ENCODE data around the gene C1orf198.

Gene C1orf198

GRCh38 chr1:230832476-230832875 is 35.8 kb downstream of the C1orf198 start:
- DNase-seq (ENCODE audit: low spot score): no peak

- DNase-seq (ENCODE audit: low spot score): no peak
Observed at GRCh38 chr1:230831771-230832170, 36.5 kb downstream of the C1orf198 start.

- DNase-seq (ENCODE audit: low spot score): no peak
Observed at GRCh38 chr1:230828421-230828820, 39.9 kb downstream of the C1orf198 start.

GRCh38 chr1:230827801-230828200 is 40.5 kb downstream of the C1orf198 start:
- DNase-seq (ENCODE audit: low spot score): no peak

- DNase-seq (ENCODE audit: low spot score): no peak
Observed at GRCh38 chr1:230827081-230827681, 41.1 kb downstream of the C1orf198 start.

GRCh38 chr1:230826166-230826875 is 42.0 kb downstream of the C1orf198 start:
- no peak for DNase-seq (ENCODE audit: low spot score)

GRCh38 chr1:230825761-230826160 is 42.6 kb downstream of the C1orf198 start:
- no peak for DNase-seq (ENCODE audit: low spot score)

GRCh38 chr1:230824919-230825721 is 43.2 kb downstream of the C1orf198 start:
- peak; percentile 57 for DNase-seq (ENCODE audit: low spot score)

- DNase-seq (ENCODE audit: low spot score): peak; percentile 18
Observed at GRCh38 chr1:230824551-230824918, 43.8 kb downstream of the C1orf198 start.

- DNase-seq (ENCODE audit: low spot score): no peak
Observed at GRCh38 chr1:230823931-230824381, 44.4 kb downstream of the C1orf198 start.

- no peak for DNase-seq (ENCODE audit: low spot score)
Observed at GRCh38 chr1:230823426-230823825, 44.9 kb downstream of the C1orf198 start.

- DNase-seq (ENCODE audit: low spot score): peak; percentile 33
Observed at GRCh38 chr1:230822092-230822581, 46.2 kb downstream of the C1orf198 start.

- no peak for DNase-seq (ENCODE audit: low spot score)
Observed at GRCh38 chr1:230821346-230821745, 47.0 kb downstream of the C1orf198 start.

GRCh38 chr1:230820568-230820967 is 47.8 kb downstream of the C1orf198 start:
- DNase-seq (ENCODE audit: low spot score): no peak

- DNase-seq (ENCODE audit: low spot score): no peak
Observed at GRCh38 chr1:230819976-230820375, 48.3 kb downstream of the C1orf198 start.

- no peak for DNase-seq (ENCODE audit: low spot score)
Observed at GRCh38 chr1:230818901-230819300, 49.4 kb downstream of the C1orf198 start.

GRCh38 chr1:230818367-230818766 is 50.0 kb downstream of the C1orf198 start:
- no peak for DNase-seq (ENCODE audit: low spot score)

- DNase-seq (ENCODE audit: low spot score): no peak
Observed at GRCh38 chr1:230816018-230816417, 52.3 kb downstream of the C1orf198 start.

- no peak for DNase-seq (ENCODE audit: low spot score)
Observed at GRCh38 chr1:230814949-230815692, 53.2 kb downstream of the C1orf198 start.

- no peak for DNase-seq (ENCODE audit: low spot score)
Observed at GRCh38 chr1:230812568-230812967, 55.8 kb downstream of the C1orf198 start.

- DNase-seq (ENCODE audit: low spot score): no peak
Observed at GRCh38 chr1:230809256-230809990, 58.9 kb downstream of the C1orf198 start.

Measured in AG08396 (cell line).